Heart left ventricle (tissue), 16 donors: ENCODE results near the gene ADAMTS20. TPM values are rescaled to one million over a fixed set of nuclear protein-coding genes. Genes with fewer than 3 reads are reported as not detected.
A peak's percentile ranks its signal among the peaks of the same experiment; 100 is the strongest.

Experiments used
- ATAC-seq, 4 donors: fragments of 200-7000 bp; cut with Tn5 transposase; one replicate each; pipeline ENCODE4 v1.9.1; 2020 to 2022; ENCODE audit warnings: moderate library complexity in 4 of 4, mild to moderate bottlenecking in 3 of 4, moderate number of reproducible peaks in 1 of 4
- DNase-seq, 5 donors: peaks; one replicate each; pipeline ENCODE4 v3.0.0-alpha.2; 2020
- H3K27ac ChIP-seq, 12 donors: fragments of 200-600 bp; sonication (generic) in 4 of 12; one replicate each; pipeline versions ENCODE4 v1.5.0 to v1.8.0; 2016 to 2022; ENCODE audit warnings: mild to moderate bottlenecking in 2 of 12
- H3K27me3 ChIP-seq, 9 donors: fragments of 200-600 bp; sonication (generic) in 2 of 9; one replicate each; pipeline versions ENCODE4 v1.5.1 to v1.8.0; 2016 to 2022; ENCODE audit warnings: mild to moderate bottlenecking in 3 of 9
- H3K36me3 ChIP-seq, 9 donors: fragments of 200-600 bp; sonication (generic) in 2 of 9; one replicate each; pipeline versions ENCODE4 v1.5.0 to v1.8.0; 2018 to 2022; ENCODE audit warnings: mild to moderate bottlenecking in 2 of 9
- H3K4me1 ChIP-seq, 12 donors: fragments of 200-600 bp; sonication (generic) in 4 of 12; one replicate each; pipeline versions ENCODE4 v1.5.0 to v1.8.0; 2016 to 2022; ENCODE audit warnings: mild to moderate bottlenecking in 3 of 12
- H3K4me3 ChIP-seq, 12 donors: fragments of 200-600 bp; sonication (generic) in 4 of 12; one replicate each; pipeline versions ENCODE4 v1.5.0 to v1.8.0; 2017 to 2022; ENCODE audit warnings: mild to moderate bottlenecking in 9 of 12, moderate library complexity in 4 of 12
- H3K9me3 ChIP-seq, 12 donors: fragments of 200-600 bp; sonication (generic) in 4 of 12; one replicate each; pipeline versions ENCODE4 v1.5.0 to v1.8.0; 2016 to 2022; ENCODE audit warnings: mild to moderate bottlenecking in 1 of 12
- POLR2A ChIP-seq, 2 donors: fragments of 450-650 bp; IDR thresholded peaks; one replicate each; pipeline ENCODE4 v1.6.1; 2017; ENCODE audit warnings: antibody characterized with exemption in 2 of 2, mild to moderate bottlenecking in 2 of 2, moderate library complexity in 2 of 2
- WGBS, 4 donors: extraction: QIAGEN DNeasy Blood & Tissue Kit in 2 of 4; methylation state at CpG; one replicate each; pipeline versions ENCODE4 v1.1.5 to v1.1.7; 2013 to 2018; 5-methylcytosine and 5-hydroxymethylcytosine counted together
- intact Hi-C, 10 donors: fragments of 100-400 bp; cut with DNase I; formaldehyde crosslinking; loops; one replicate each; pipeline versions ENCODE4 v1.11.1 to v1.14.2; 2022
- polyA plus RNA-seq, 2 donors: library from polyadenylated mRNA; stranded (reverse); fragments of 200-250 nt; gene quantifications; one replicate each; pipeline ENCODE4 v1.2.3, GENCODE V29; 2013
- total RNA-seq, 9 donors: library from RNA; depleted of rRNA in 2 of 9; stranded (reverse); fragments of >200 nt in 2 of 9; fragmentation: NEBNext Ultra II Directional in 3 of 9; extraction: Animal tissue kit (Norgen Biotek cat#: 25700) in 3 of 9; gene quantifications; one replicate each; pipeline versions ENCODE4 v1.1.0 to v1.2.4, GENCODE V29; 2016 to 2023
- TF ChIP-seq, protein P1 (sequence below), 12 donors: fragments of 200-600 bp; sonication (generic) in 4 of 12; IDR thresholded peaks; one replicate each; pipeline versions ENCODE4 v1.5.0 to v1.8.0; 2018 to 2022; ENCODE audit warnings: antibody characterized with exemption in 12 of 12, mild to moderate bottlenecking in 5 of 12
- donor health status: ischemic (EF 13 %, LVEDD 7.1; RV severe dilation, severe dysfunction).
- donor health status: healthy with polysubstance abuse.
- donor health status: DM: no; HTN: yes; CAD: no.
- donor health status: DM: no; HTN: no; CAD: no.
- donor health status: ischemic (EF 25% LVEDD 6.9; RV normal size, moderate dysfunction).
- donor health status: ischemic (EF 25% LVEDD 5.7; RV mildly dilated, moderate dysfunction).
- donor health status: healthy.
- donor health status: DM: yes; HTN: yes; CAD: no.
- donor health status: ischemic (EF 35%, LVEDD 5.7; RV mildly dilated, moderate dysfunction).
- donor health status: nonischemic (EF 11% LVEDD 7.7; RV severe dilation, severe dysfunction).
- donor health status: DM: yes; HTN: yes; CAD: no.
- donor health status: PGD.
- donor health status: ischemic (EF 29% LVEDD 5.4; RV normal size, mild dysfunction).
- donor health status: nonischemic (EF 23%, LVEDD 6.1; RV moderate dilation, normal function).

Gene ADAMTS20
- total and polyA plus RNA-seq, 11 donors = 0.05 TPM; not detected in 10

DNA sequence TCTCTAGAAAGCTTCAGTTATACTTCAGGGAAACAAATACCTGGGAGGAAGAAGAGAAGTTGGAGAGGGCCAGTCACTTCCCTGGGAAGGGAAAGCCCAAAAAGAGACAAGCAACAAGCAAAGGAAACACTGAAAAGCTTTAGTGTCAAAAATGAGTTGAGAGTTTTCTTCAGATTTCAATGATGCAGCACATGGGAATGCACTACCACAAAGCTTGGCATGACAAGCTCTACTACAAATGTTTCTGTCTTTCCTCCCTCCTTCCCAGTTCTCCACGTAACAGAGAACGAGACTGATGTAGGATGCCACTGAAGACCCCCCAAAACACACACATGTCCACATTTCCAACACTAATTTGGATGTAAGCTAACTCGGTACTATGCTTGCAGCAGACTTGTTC is 26.8 kb upstream of the ADAMTS20 start:
- Histone ChIP-seq H3K4me1 (no peaks in the 10 kb centered on the region), H3K4me3 (no peak overlapping the region), H3K36me3 (no peaks in the 10 kb centered on the region), H3K27me3 (peaks cover 0 to 11% (median 0%) of the 10 kb centered on the region in 9 donors), H3K9me3 (no peaks in the 10 kb centered on the region), H3K27ac (no peak overlapping the region)
- intact Hi-C loops = no loop called here
- ATAC-seq (no peak), DNase-seq (no peak)
- TF ChIP-seq, protein P1, sequence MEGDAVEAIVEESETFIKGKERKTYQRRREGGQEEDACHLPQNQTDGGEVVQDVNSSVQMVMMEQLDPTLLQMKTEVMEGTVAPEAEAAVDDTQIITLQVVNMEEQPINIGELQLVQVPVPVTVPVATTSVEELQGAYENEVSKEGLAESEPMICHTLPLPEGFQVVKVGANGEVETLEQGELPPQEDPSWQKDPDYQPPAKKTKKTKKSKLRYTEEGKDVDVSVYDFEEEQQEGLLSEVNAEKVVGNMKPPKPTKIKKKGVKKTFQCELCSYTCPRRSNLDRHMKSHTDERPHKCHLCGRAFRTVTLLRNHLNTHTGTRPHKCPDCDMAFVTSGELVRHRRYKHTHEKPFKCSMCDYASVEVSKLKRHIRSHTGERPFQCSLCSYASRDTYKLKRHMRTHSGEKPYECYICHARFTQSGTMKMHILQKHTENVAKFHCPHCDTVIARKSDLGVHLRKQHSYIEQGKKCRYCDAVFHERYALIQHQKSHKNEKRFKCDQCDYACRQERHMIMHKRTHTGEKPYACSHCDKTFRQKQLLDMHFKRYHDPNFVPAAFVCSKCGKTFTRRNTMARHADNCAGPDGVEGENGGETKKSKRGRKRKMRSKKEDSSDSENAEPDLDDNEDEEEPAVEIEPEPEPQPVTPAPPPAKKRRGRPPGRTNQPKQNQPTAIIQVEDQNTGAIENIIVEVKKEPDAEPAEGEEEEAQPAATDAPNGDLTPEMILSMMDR (IDR thresholded peaks at IDR 0.05) = no peak
- no peak for TF ChIP-seq POLR2A (IDR thresholded peaks at IDR 0.05)
- 50 to 63% (median 51%) methylated on average over 3 of the region's 3 CpGs for WGBS, 4 donors

DNA sequence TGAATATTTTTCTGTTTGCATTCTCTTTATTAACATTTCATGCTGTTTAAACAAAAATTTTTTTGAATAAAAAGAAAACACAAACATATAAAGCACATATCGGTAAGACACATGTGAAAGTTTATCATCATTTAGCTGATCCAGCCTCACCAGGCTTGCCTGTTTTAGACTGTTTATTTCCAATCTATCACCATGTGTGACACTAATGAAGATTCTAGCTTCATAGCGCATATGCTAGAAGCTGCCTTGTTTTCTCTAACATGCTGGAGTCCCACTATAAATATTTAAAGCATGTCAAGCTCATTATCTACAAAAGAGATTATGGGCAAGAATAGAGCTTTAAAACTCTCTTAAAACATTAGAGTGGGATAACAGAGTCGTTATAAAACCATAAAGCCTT is 25.4 kb upstream of the ADAMTS20 start:
- no peak overlapping the region for H3K27ac ChIP-seq
- H3K9me3 ChIP-seq = peaks cover 0 to 2% (median 0%) of the 10 kb centered on the region in 12 donors
- peaks cover 0 to 11% (median 0%) of the 10 kb centered on the region in 9 donors for H3K27me3 ChIP-seq
- WGBS, 4 donors = 55 to 65% (median 60%) methylated on average over 3 of the region's 3 CpGs
- TF ChIP-seq, protein P1 (IDR thresholded peaks at IDR 0.05) = no peak
- TF ChIP-seq POLR2A (IDR thresholded peaks at IDR 0.05) = no peak
- H3K36me3 ChIP-seq = no peaks in the 10 kb centered on the region
- no peak for ATAC-seq
- no peak overlapping the region for H3K4me3 ChIP-seq
- intact Hi-C loops = no loop called here
- no peaks in the 10 kb centered on the region for H3K4me1 ChIP-seq
- no peak for DNase-seq

DNA sequence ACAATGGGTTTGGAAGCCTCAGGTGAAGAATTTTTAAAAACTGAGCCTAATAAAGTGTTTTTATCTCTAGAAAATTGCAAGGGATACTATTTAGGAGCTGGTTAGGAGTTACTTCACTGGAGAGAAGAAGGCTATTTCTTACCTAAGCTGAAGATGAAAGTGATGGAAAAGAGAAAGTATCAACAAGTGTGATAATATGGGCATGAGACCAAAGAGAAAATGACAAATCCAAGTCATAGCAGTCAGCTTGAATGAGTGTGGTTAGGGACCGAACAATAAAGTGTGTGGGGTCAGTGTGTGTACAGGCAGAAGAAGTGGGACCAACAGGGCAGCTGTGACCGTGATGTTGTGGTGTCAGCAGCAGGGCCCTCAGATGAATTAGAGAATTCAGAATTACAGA is 24.2 kb upstream of the ADAMTS20 start:
- TF ChIP-seq POLR2A (IDR thresholded peaks at IDR 0.05) = no peak
- TF ChIP-seq, protein P1 (IDR thresholded peaks at IDR 0.05) = no peak
- Histone ChIP-seq H3K4me3 (no peak overlapping the region), H3K9me3 (peaks cover 0 to 5% (median 0%) of the 10 kb centered on the region in 12 donors), H3K27me3 (peaks cover 0 to 12% (median 0%) of the 10 kb centered on the region in 9 donors), H3K36me3 (no peaks in the 10 kb centered on the region), H3K4me1 (no peaks in the 10 kb centered on the region), H3K27ac (no peak overlapping the region)
- ATAC-seq (no peak), DNase-seq (no peak)
- 80 to 89% (median 86%) methylated on average over 2 of the region's 2 CpGs for WGBS, 4 donors
- intact Hi-C loops = no loop called here

DNA sequence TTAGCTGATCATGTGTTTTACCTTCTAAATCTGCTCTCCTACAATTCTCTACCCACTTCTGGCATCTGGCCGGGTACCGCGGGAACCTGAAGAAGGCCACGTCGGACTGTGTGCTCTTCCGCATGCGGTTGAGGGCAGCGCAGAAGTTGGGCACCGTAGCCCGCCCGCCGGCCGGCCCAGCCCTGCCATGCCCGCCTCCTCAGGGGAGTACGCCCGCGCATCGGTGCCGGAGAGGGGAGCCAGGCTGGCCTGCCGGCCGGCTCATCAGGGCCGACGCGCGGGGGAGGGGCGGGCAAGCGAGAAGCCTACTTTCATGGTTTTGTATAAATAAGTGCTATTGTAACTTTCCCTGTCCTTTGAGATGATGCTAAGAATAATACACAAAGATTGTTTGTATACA is 19.9 kb upstream of the ADAMTS20 start:
- H3K4me1 ChIP-seq = no peaks in the 10 kb centered on the region
- no peak overlapping the region for H3K27ac ChIP-seq
- H3K4me3 ChIP-seq = no peak overlapping the region
- DNase-seq = peak in 1 of 5 donors; percentile 55
- peaks cover 0 to 12% (median 0%) of the 10 kb centered on the region in 9 donors for H3K27me3 ChIP-seq
- WGBS, 4 donors = 48 to 63% (median 53%) methylated on average over 27 of the region's 27 CpGs
- H3K9me3 ChIP-seq = peaks cover 0 to 5% (median 0%) of the 10 kb centered on the region in 12 donors
- no peak for ATAC-seq
- H3K36me3 ChIP-seq = no peaks in the 10 kb centered on the region
- intact Hi-C loops = no loop called here
- TF ChIP-seq POLR2A (IDR thresholded peaks at IDR 0.05) = no peak
- TF ChIP-seq, protein P1 (IDR thresholded peaks at IDR 0.05) = no peak
